HEK293 (cell line): ENCODE measurements around the gene HSD17B8.

ENCODE experiments used
- ZNF184 ChIP-seq: fragments of 450-650 bp; IDR thresholded peaks from 2 replicates; pipeline ENCODE4 v1.5.1; 2018; ENCODE audit warnings: missing biosample characterization, mild to moderate bottlenecking, missing genetic modification characterization
- ZNF585B ChIP-seq: fragments of 450-650 bp; formaldehyde crosslinking; IDR thresholded peaks from 2 replicates; pipeline ENCODE4 v1.5.1; 2016; ENCODE audit warnings: missing biosample characterization, missing genetic modification characterization
- ZNF704 ChIP-seq: fragments of 450-650 bp; formaldehyde crosslinking; IDR thresholded peaks from 2 replicates; pipeline ENCODE4 v1.5.1; 2016; ENCODE audit warnings: missing biosample characterization, missing genetic modification characterization
- ZXDB ChIP-seq: fragments of 450-650 bp; formaldehyde crosslinking; IDR thresholded peaks from 2 replicates; pipeline ENCODE4 v1.5.1; 2016; ENCODE audit warnings: missing biosample characterization, missing genetic modification characterization
- TF ChIP-seq, protein P1 (sequence below): fragments of 450-650 bp; formaldehyde crosslinking; IDR thresholded peaks from 2 replicates; pipeline ENCODE4 v1.5.1; 2016; ENCODE audit warnings: missing biosample characterization, missing genetic modification characterization

DNA sequence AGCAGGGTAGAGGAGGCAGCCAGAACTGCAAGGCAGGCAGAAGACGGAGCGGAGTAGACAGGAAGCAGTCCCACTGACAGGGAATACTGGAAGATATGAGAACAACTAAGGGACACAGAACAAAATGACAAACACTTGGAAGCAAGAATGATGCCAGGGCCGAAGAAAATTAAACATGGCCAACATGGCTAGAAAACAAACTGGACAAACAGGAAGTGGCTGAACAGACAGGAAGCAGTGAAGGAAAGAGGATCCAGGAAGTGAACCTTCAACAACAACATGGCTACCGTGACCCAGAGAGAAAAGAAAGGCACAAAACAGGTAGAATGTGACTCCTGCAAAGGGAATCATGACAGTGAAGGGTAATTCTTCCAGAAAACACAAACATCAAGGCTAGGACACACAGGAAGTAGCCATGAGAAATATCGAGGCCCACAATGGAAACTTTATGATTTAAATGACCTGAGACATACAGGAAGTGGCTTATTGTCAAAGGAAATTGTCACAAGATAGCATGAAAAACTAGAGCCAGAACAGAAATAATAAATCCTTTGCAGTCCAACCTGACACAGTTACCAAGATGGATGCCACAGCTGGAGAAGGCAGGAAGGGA lies 21.3 kb upstream of the HSD17B8 start:
- no peak for TF ChIP-seq ZNF184 (tag by site-specific recombination)
- TF ChIP-seq, protein P1, sequence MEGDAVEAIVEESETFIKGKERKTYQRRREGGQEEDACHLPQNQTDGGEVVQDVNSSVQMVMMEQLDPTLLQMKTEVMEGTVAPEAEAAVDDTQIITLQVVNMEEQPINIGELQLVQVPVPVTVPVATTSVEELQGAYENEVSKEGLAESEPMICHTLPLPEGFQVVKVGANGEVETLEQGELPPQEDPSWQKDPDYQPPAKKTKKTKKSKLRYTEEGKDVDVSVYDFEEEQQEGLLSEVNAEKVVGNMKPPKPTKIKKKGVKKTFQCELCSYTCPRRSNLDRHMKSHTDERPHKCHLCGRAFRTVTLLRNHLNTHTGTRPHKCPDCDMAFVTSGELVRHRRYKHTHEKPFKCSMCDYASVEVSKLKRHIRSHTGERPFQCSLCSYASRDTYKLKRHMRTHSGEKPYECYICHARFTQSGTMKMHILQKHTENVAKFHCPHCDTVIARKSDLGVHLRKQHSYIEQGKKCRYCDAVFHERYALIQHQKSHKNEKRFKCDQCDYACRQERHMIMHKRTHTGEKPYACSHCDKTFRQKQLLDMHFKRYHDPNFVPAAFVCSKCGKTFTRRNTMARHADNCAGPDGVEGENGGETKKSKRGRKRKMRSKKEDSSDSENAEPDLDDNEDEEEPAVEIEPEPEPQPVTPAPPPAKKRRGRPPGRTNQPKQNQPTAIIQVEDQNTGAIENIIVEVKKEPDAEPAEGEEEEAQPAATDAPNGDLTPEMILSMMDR (tag by site-specific recombination): no peak
- no peak for TF ChIP-seq ZXDB (tag by site-specific recombination)
- TF ChIP-seq ZNF704 (tag by site-specific recombination): no peak
- no peak for TF ChIP-seq ZNF585B (tag by site-specific recombination)
